Right cardiac atrium (tissue), 5 donors: ENCODE data around the gene TTC28. TPM values are rescaled to one million over a fixed set of nuclear protein-coding genes. Genes with fewer than 3 reads are reported as not detected.
A peak's percentile ranks its signal among the peaks of the same experiment; 100 is the strongest.
"Not testable (repeated sequence)": the region's sequence is repeated elsewhere in the genome, so short reads cannot be mapped to it uniquely, and the experiment has no call there.

Source experiments
- ATAC-seq, 2 donors: fragments of 200-7000 bp; cut with Tn5 transposase; one replicate each; pipeline versions ENCODE4 v1.8.0 to v1.9.1; 2020; ENCODE audit warnings: moderate library complexity in 2 of 2, mild to moderate bottlenecking in 1 of 2
- DNase-seq, 3 donors: peaks; one replicate each; pipeline ENCODE4 v3.0.0-alpha.2; 2020
- H3K27ac ChIP-seq: one replicate; pipeline ENCODE4 v1.5.1; 2013; ENCODE audit warnings: mild to moderate bottlenecking, low read length, control low read depth, moderate library complexity
- H3K27me3 ChIP-seq: one replicate; pipeline ENCODE4 v1.6.1; 2013; ENCODE audit not compliant: control insufficient read depth, insufficient read depth
- H3K4me1 ChIP-seq: one replicate; pipeline ENCODE4 v1.6.1; 2013; ENCODE audit warnings: low read length; ENCODE audit not compliant: control insufficient read depth, insufficient read depth
- H3K4me3 ChIP-seq: one replicate; pipeline ENCODE4 v1.5.1; 2013; ENCODE audit warnings: low read length, control low read depth
- H3K9me3 ChIP-seq: one replicate; pipeline ENCODE4 v1.6.1; 2013; ENCODE audit warnings: low read length; ENCODE audit not compliant: control insufficient read depth
- WGBS: extraction: QIAGEN DNeasy Blood & Tissue Kit; methylation state at CpG from one replicate; pipeline ENCODE4 v1.1.7; 2013; 5-methylcytosine and 5-hydroxymethylcytosine counted together
- intact Hi-C, 4 donors: fragments of 100-400 bp; cut with DNase I; formaldehyde crosslinking; loops; one replicate each; pipeline versions ENCODE4 v1.11.0 to v1.14.0; 2022 to 2023
- polyA plus RNA-seq: library from polyadenylated mRNA; stranded (reverse); fragments of 200-250 nt; gene quantifications from one replicate; pipeline ENCODE4 v1.2.3, GENCODE V29; 2013
- total RNA-seq, 4 donors: library from RNA; stranded (reverse); fragmentation: NEBNext Ultra II Directional; extraction: Animal tissue kit (Norgen Biotek cat#: 25700); gene quantifications; one replicate each; pipeline ENCODE4 v1.2.1, GENCODE V29; 2021
- donor health status: healthy with polysubstance abuse.
- donor health status: DM: no; HTN: yes; CAD: no.
- donor health status: DM: no; HTN: no; CAD: no.
- donor health status: DM: no; HTN: yes; CAD: no; lungs with severe emphysema.
- donor health status: DM: yes; HTN: yes; CAD: no.

The TTC28 gene
- total and polyA plus RNA-seq, 5 donors: 5.7 to 21.1 (median 18.9) TPM

DNA sequence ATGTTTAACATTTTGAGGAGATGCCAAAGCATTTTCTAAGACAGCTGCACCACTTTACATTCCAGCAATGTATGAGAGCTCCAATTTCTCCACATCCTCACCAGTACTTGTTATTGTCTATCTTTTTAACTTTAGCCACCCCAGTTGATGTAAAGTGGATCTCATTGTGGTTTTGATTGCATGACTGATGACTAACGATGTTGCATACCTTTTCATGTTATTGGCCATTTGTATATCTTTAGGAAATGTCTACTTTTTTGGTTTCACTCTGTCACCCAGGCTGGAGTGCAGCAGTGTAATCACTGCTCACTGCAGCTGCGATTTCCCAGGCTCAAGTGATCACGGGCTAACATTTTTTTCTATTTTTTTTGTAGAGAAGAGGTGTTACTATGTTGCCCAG lies 8.9 kb downstream of the TTC28 start:
- DNase-seq (no peak), ATAC-seq (no peak)
- H3K27me3 ChIP-seq: no peaks in the 10 kb centered on the region
- no peaks in the 10 kb centered on the region for H3K4me1 ChIP-seq
- no peak overlapping the region for H3K4me3 ChIP-seq
- WGBS: 94% methylated on average over 3 of the region's 3 CpGs
- intact Hi-C loops: no loop called here
- no peak overlapping the region for H3K27ac ChIP-seq
- no peaks in the 10 kb centered on the region for H3K9me3 ChIP-seq

GRCh38 chr22:28670161-28670560 lies 9.5 kb downstream of the TTC28 start:
- intact Hi-C loops: no loop called here
- WGBS: 78% methylated on average over 4 of the region's 4 CpGs

GRCh38 chr22:28669387-28669786 lies 10.3 kb downstream of the TTC28 start:
- ATAC-seq (no peak), DNase-seq (no peak)
- H3K4me1 ChIP-seq: no peaks in the 10 kb centered on the region
- H3K27ac ChIP-seq: no peak overlapping the region
- 60% methylated on average over 2 of the region's 2 CpGs for WGBS
- intact Hi-C loops: no loop called here
- H3K9me3 ChIP-seq: no peaks in the 10 kb centered on the region
- no peak overlapping the region for H3K4me3 ChIP-seq
- no peaks in the 10 kb centered on the region for H3K27me3 ChIP-seq

More at GRCh38 chr22:28670161-28670560, 9.5 kb downstream of the TTC28 start:
- no peak overlapping the region for H3K27ac ChIP-seq
- no peaks in the 10 kb centered on the region for H3K9me3 ChIP-seq
- H3K4me1 ChIP-seq: no peaks in the 10 kb centered on the region
- H3K4me3 ChIP-seq: no peak overlapping the region
- H3K27me3 ChIP-seq: no peaks in the 10 kb centered on the region
- DNase-seq: no peak
- ATAC-seq: no peak

DNA sequence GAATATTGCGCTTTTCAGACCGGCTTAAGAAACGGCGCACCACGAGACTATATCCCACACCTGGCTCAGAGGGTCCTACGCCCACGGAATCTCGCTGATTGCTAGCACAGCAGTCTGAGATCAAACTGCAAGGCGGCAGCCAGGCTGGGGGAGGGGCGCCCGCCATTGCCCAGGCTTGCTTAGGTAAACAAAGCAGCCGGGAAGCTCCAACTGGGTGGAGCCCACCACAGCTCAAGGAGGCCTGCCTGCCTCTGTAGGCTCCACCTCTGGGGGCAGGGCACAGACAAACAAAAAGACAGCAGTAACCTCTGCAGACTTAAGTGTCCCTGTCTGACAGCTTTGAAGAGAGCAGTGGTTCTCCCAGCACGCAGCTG lies 16.1 kb downstream of the TTC28 start:
- not testable (repeated sequence) for DNase-seq, H3K9me3 ChIP-seq, ATAC-seq, H3K27ac ChIP-seq, H3K27me3 ChIP-seq, H3K4me1 ChIP-seq, H3K4me3 ChIP-seq
- intact Hi-C loops: loop anchor here in 1 of 4 donors (5.0 kb wide), 1 partner anchor 69 kb away; no protein-coding TSS in a partner anchor
- WGBS: no CpG with 5 or more reads among the region's 13 CpGs

- no peak overlapping the region for H3K27ac ChIP-seq
- H3K4me3 ChIP-seq: no peak overlapping the region
- no peaks in the 10 kb centered on the region for H3K4me1 ChIP-seq
- DNase-seq: no peak
- no peak for ATAC-seq
- WGBS: 84% methylated on average over 3 of the region's 3 CpGs
- intact Hi-C loops: no loop called here
- no peaks in the 10 kb centered on the region for H3K9me3 ChIP-seq
- H3K27me3 ChIP-seq: no peaks in the 10 kb centered on the region
Observed at GRCh38 chr22:28658448-28658847, 21.2 kb downstream of the TTC28 start.

DNA sequence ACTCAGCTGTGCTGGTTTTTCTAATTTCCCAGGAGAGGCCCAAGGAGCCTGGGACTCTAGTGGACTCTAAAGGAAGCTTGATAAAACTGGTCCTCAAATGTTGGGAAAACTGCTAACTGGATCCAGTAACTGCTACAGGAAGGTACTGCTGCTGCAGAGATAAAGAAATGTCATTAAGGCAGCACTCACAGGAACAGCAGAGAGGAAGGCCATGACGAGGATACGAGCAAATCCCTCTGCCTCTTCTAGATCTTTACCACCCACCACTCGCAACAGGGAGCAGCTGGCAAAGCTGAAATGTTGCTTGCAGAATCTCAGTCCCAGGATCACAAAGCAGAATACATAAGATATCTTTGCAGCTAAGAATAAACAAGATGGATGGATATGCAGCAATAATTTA lies 23.5 kb downstream of the TTC28 start:
- ATAC-seq: peak in 1 of 2 donors; percentile 37
- no peak overlapping the region for H3K4me3 ChIP-seq
- intact Hi-C loops: no loop called here
- DNase-seq: no peak
- no peak overlapping the region for H3K27ac ChIP-seq
- no peaks in the 10 kb centered on the region for H3K4me1 ChIP-seq
- no peaks in the 10 kb centered on the region for H3K27me3 ChIP-seq
- no peaks in the 10 kb centered on the region for H3K9me3 ChIP-seq
- 55% methylated on average over 3 of the region's 3 CpGs for WGBS

- no peak overlapping the region for H3K4me3 ChIP-seq
- ATAC-seq (no peak), DNase-seq (no peak)
- H3K9me3 ChIP-seq: no peaks in the 10 kb centered on the region
- no peak overlapping the region for H3K27ac ChIP-seq
- no peaks in the 10 kb centered on the region for H3K27me3 ChIP-seq
- intact Hi-C loops: no loop called here
- H3K4me1 ChIP-seq: no peaks in the 10 kb centered on the region
Observed at GRCh38 chr22:28650463-28650862, 29.2 kb downstream of the TTC28 start.

DNA sequence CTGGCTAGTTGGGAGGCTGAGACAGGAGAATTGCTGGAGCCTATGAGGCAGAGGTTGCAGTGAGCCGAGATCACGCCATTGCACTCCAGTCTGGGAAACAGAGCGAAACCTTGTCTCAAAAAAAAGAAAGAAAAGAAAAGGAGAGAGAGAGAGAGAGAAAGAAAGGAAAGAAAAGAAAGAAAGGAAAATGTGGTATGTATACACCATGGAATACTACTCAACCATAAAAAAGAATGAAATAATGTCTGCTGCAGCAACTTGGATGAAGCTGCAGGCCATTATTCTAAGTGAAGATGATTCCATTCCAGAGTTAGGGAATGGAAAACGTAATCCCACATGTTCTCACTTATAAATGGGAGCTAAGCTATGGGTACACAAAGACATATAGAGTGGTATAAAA lies 30.8 kb downstream of the TTC28 start:
- intact Hi-C loops: no loop called here
- DNase-seq (no peak), ATAC-seq (no peak)
- H3K4me3 ChIP-seq: no peak overlapping the region
- H3K9me3 ChIP-seq: no peaks in the 10 kb centered on the region
- H3K4me1 ChIP-seq: no peaks in the 10 kb centered on the region
- no peaks in the 10 kb centered on the region for H3K27me3 ChIP-seq
- no peak overlapping the region for H3K27ac ChIP-seq
- WGBS: over 99% methylated on average over 4 of the region's 4 CpGs

DNA sequence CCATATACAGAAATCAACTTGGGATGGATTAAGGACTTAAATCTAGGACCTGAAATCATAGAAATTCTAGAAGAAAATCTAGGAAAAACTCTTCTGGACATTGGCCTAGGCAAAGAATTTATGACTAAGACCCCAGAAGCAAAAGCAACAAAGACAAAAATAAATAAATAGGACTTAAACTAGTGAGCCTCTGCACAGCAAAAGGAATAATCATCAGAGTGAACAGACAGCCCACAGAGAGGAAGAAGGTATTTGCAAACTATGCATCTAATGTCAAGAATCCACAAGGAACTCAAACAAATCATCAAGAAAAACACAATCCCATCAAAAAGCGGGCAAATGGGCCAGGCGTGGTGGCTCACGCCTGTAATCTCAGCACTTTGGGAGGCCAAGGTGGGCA lies 32.4 kb downstream of the TTC28 start:
- H3K4me3 ChIP-seq: no peak overlapping the region
- no peaks in the 10 kb centered on the region for H3K27me3 ChIP-seq
- intact Hi-C loops: no loop called here
- 98% methylated on average over 3 of the region's 3 CpGs for WGBS
- ATAC-seq (no peak), DNase-seq (no peak)
- no peaks in the 10 kb centered on the region for H3K4me1 ChIP-seq
- no peaks in the 10 kb centered on the region for H3K9me3 ChIP-seq
- H3K27ac ChIP-seq: no peak overlapping the region

- Histone ChIP-seq H3K27ac (no peak overlapping the region), H3K4me3 (no peak overlapping the region), H3K4me1 (no peaks in the 10 kb centered on the region), H3K9me3 (no peaks in the 10 kb centered on the region), H3K27me3 (no peaks in the 10 kb centered on the region)
- intact Hi-C loops: no loop called here
- WGBS: 94% methylated on average over 2 of the region's 2 CpGs
- no peak for ATAC-seq
- no peak for DNase-seq
Observed at GRCh38 chr22:28639321-28639720, 40.3 kb downstream of the TTC28 start.

- Histone ChIP-seq H3K4me1 (no peaks in the 10 kb centered on the region), H3K27ac (no peak overlapping the region), H3K27me3 (no peaks in the 10 kb centered on the region), H3K9me3 (no peaks in the 10 kb centered on the region), H3K4me3 (no peak overlapping the region)
- no peak for ATAC-seq
- WGBS: 96% methylated on average over 8 of the region's 8 CpGs
- intact Hi-C loops: no loop called here
- DNase-seq: no peak
Observed at GRCh38 chr22:28637225-28637624, 42.4 kb downstream of the TTC28 start.

GRCh38 chr22:28630177-28630574 lies 49.5 kb downstream of the TTC28 start:
- Histone ChIP-seq H3K27ac (no peak overlapping the region), H3K9me3 (no peaks in the 10 kb centered on the region), H3K4me1 (no peaks in the 10 kb centered on the region), H3K4me3 (no peak overlapping the region), H3K27me3 (no peaks in the 10 kb centered on the region)
- WGBS: 84% methylated on average over 1 of the region's 1 CpG
- intact Hi-C loops: no loop called here
- ATAC-seq (no peak), DNase-seq (no peak)
